Left kidney (tissue), 2 donors: ENCODE measurements around the gene RORC. TPM values are rescaled to one million over a fixed set of nuclear protein-coding genes. Genes with fewer than 3 reads are reported as not detected.

Experiments
- DNase-seq: peaks from one replicate; pipeline ENCODE4 v3.0.0-alpha.2; 2013
- polyA plus RNA-seq: library from polyadenylated mRNA; unstranded; fragments of 120-200 nt; gene quantifications from one replicate; pipeline ENCODE4 v1.2.1, GENCODE V29; 2013; ENCODE audit not compliant: insufficient read length

Gene RORC
- polyA plus RNA-seq, 1 donor: 0.80 TPM

GRCh38 chr1:151827853-151828252 is 3.7 kb downstream of the RORC start:
- DNase-seq: no peak

- no peak for DNase-seq
These were observed 5.6 kb downstream of the RORC start for GRCh38 chr1:151825751-151826660.

- DNase-seq: no peak
These were observed 6.4 kb downstream of the RORC start for GRCh38 chr1:151825204-151825603.

GRCh38 chr1:151823175-151823574 is 8.4 kb downstream of the RORC start:
- no peak for DNase-seq

GRCh38 chr1:151822404-151822803 is 9.2 kb downstream of the RORC start:
- DNase-seq: no peak

GRCh38 chr1:151820940-151821339 is 10.7 kb downstream of the RORC start:
- no peak for DNase-seq

- DNase-seq: no peak
These were observed 11.5 kb downstream of the RORC start for GRCh38 chr1:151819976-151820623.

GRCh38 chr1:151819227-151819835 is 12.3 kb downstream of the RORC start:
- DNase-seq: no peak

- no peak for DNase-seq
These were observed 14.3 kb downstream of the RORC start for GRCh38 chr1:151817353-151817730.

GRCh38 chr1:151816548-151817352 is 14.9 kb downstream of the RORC start:
- no peak for DNase-seq

- no peak for DNase-seq
These were observed 15.8 kb downstream of the RORC start for GRCh38 chr1:151815716-151816327.

- no peak for DNase-seq
These were observed 16.5 kb downstream of the RORC start for GRCh38 chr1:151814971-151815545.

- no peak for DNase-seq
These were observed 17.2 kb downstream of the RORC start for GRCh38 chr1:151814426-151814825.

- no peak for DNase-seq
These were observed 18.2 kb downstream of the RORC start for GRCh38 chr1:151813271-151813977.

- DNase-seq: no peak
These were observed 20.4 kb downstream of the RORC start for GRCh38 chr1:151811181-151811580.

- no peak for DNase-seq
These were observed 21.5 kb downstream of the RORC start for GRCh38 chr1:151809985-151810556.

- DNase-seq: no peak
These were observed 22.2 kb downstream of the RORC start for GRCh38 chr1:151809290-151809984.

GRCh38 chr1:151807766-151808165 is 23.8 kb downstream of the RORC start:
- DNase-seq: no peak

- no peak for DNase-seq
These were observed 24.5 kb downstream of the RORC start for GRCh38 chr1:151807131-151807530.

GRCh38 chr1:151806170-151806569 is 25.4 kb downstream of the RORC start:
- DNase-seq: no peak
